Mucosa of rectum (tissue), 2 donors: ENCODE data around the gene U2SURP.
"Not testable (repeated sequence)": the region's sequence is repeated elsewhere in the genome, so short reads cannot be mapped to it uniquely, and the experiment has no call there.

Experiments
- H3K27ac ChIP-seq, 2 donors: one replicate each; pipeline ENCODE4 v1.7.0; 2013; ENCODE audit warnings: inconsistent platforms in 2 of 2, low read depth in 2 of 2, low read length in 2 of 2
- H3K27me3 ChIP-seq, 2 donors: one replicate each; pipeline ENCODE4 v1.7.0; 2013; ENCODE audit warnings: low read length in 2 of 2; ENCODE audit not compliant: control insufficient read depth in 2 of 2, insufficient read depth in 2 of 2
- H3K36me3 ChIP-seq, 2 donors: one replicate each; pipeline ENCODE4 v1.7.0; 2013; ENCODE audit warnings: low read length in 2 of 2; ENCODE audit not compliant: control insufficient read depth in 2 of 2, insufficient read depth in 2 of 2
- H3K4me1 ChIP-seq, 2 donors: one replicate each; pipeline ENCODE4 v1.7.0; 2013; ENCODE audit warnings: low read length in 2 of 2, mild to moderate bottlenecking in 1 of 2; ENCODE audit not compliant: control insufficient read depth in 2 of 2, insufficient read depth in 2 of 2
- H3K4me3 ChIP-seq, 2 donors: one replicate each; pipeline ENCODE4 v1.7.0; 2013; ENCODE audit warnings: low read length in 2 of 2
- H3K9ac ChIP-seq, 2 donors: one replicate each; pipeline ENCODE4 v1.7.0; 2013; ENCODE audit warnings: low read length in 2 of 2, low read depth in 1 of 2, mild to moderate bottlenecking in 1 of 2
- H3K9me3 ChIP-seq, 2 donors: one replicate each; pipeline ENCODE4 v1.7.0; 2013; ENCODE audit warnings: low read length in 2 of 2; ENCODE audit not compliant: control insufficient read depth in 2 of 2
- donor health status: healthy.
- donor health status: Normal muscosa, but diverticular disease.

Gene U2SURP

DNA sequence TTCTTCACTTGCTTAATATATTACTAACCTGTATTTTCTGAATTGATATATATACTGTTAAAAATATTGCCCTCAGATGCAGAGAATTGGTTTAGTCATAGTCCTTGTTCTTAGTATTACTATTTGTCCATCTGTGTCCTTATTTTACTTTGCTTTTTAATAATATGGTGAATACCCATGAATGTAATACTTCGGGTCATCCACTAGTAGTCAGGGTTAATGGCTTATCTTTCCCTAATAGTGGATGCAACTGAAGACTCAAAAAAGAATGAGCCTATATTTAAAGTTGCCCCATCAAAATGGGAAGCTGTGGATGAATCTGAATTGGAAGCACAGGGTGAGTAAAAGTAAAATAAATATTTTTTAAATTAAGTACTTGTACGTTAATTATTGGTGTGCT lies 36.5 kb downstream of the U2SURP start:
- H3K27ac ChIP-seq, result no peak overlapping the region
- no peaks in the 10 kb centered on the region for H3K27me3 ChIP-seq
- no peak overlapping the region for H3K9ac ChIP-seq
- H3K4me1 ChIP-seq, result no peaks in the 10 kb centered on the region
- peaks cover 35 to 39% of the 10 kb centered on the region in 2 donors for H3K36me3 ChIP-seq
- H3K9me3 ChIP-seq, result no peaks in the 10 kb centered on the region
- no peak overlapping the region for H3K4me3 ChIP-seq

DNA sequence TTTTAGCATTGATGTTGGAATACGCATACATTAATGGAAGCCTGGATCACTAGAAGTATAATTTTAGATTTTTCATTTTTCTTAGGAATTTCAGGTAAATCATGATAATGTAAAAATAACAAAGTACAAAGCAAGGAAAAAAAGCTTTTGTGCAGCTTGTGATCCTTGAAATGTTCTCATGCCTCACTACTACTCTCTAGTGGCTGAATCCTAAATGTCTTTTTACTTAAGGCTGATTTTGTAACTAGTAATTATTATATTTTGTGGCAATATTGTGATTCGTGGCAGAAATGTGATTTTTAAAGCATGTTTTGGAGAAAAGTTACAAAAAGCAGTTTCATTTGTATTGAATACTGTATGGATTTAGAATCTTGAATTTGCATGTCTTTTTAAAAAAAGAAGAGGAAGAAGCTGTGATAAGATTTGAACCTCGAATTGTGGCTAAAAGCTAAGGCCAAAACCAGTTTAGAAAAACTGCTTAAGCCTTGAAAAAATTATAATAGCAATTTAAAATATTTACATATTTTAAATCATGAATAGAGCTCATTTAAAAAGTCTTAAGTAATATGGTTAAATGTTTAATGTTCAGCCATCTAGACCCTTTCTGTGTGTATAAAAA lies 39.0 kb downstream of the U2SURP start:
- H3K27me3 ChIP-seq, result no peaks in the 10 kb centered on the region
- H3K9me3 ChIP-seq, result no peaks in the 10 kb centered on the region
- no peak overlapping the region for H3K9ac ChIP-seq
- no peak overlapping the region for H3K27ac ChIP-seq
- no peaks in the 10 kb centered on the region for H3K4me1 ChIP-seq
- no peak overlapping the region for H3K4me3 ChIP-seq
- peaks cover 42 to 43% of the 10 kb centered on the region in 2 donors for H3K36me3 ChIP-seq

GRCh38 chr3:143041903-143042302 lies 40.5 kb downstream of the U2SURP start:
- H3K4me3 ChIP-seq, result no peak overlapping the region
- no peak overlapping the region for H3K9ac ChIP-seq
- H3K4me1 ChIP-seq, result no peaks in the 10 kb centered on the region
- no peaks in the 10 kb centered on the region for H3K9me3 ChIP-seq
- H3K27ac ChIP-seq, result no peak overlapping the region
- peaks cover 39 to 41% of the 10 kb centered on the region in 2 donors for H3K36me3 ChIP-seq
- H3K27me3 ChIP-seq, result no peaks in the 10 kb centered on the region

DNA sequence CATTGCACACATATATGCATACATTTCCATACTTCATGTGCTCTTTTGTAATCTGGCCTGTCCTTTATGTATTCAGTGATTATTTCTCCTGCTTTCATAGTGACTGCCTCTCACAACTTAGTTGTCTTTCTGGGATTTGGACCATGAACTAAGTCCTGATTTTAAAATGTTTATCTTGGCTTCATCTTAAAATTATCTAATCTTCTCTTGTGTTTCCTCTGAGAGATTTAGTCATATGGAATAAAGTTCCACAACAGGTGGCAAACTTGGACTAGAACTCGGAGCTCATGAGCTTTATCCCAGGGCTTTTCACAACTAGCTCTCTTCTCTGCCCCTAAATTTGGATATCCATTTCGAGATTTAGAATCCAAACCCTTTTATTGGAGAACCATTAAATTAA lies 44.3 kb downstream of the U2SURP start:
- no peaks in the 10 kb centered on the region for H3K27me3 ChIP-seq
- H3K9ac ChIP-seq, result no peak overlapping the region
- H3K27ac ChIP-seq, result no peak overlapping the region
- peaks cover 27 to 29% of the 10 kb centered on the region in 2 donors for H3K36me3 ChIP-seq
- no peak overlapping the region for H3K4me3 ChIP-seq
- no peaks in the 10 kb centered on the region for H3K9me3 ChIP-seq
- no peaks in the 10 kb centered on the region for H3K4me1 ChIP-seq

GRCh38 chr3:143046075-143046474 lies 44.7 kb downstream of the U2SURP start:
- H3K9ac ChIP-seq, H3K27me3 ChIP-seq, H3K9me3 ChIP-seq, H3K27ac ChIP-seq, H3K4me1 ChIP-seq, H3K4me3 ChIP-seq: not testable (repeated sequence)
- H3K36me3 ChIP-seq, result peaks cover 30 to 33% of the 10 kb centered on the region in 2 donors

DNA sequence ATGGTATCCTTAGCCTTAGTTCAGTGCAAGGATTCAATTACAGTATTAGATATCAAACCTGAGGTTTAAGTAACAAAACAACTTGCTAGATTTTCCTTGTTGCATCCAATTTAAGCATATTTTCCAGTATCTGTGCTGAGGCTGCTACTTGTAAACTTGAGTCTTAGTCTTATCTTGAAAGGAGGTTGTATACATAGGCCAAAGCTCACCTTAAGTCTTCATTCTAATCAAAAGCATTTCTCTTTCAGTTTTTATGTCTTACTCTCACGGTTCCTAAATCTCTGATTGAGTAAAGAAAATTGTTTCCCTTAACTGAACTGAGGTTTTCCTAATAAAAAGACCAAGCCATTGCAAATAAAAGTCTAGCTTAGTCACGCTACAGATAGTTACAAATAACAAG lies 52.6 kb downstream of the U2SURP start:
- Histone ChIP-seq H3K36me3 (peaks cover 44 to 59% of the 10 kb centered on the region in 2 donors), H3K9ac (no peak overlapping the region), H3K27ac (no peak overlapping the region), H3K27me3 (no peaks in the 10 kb centered on the region), H3K4me1 (no peaks in the 10 kb centered on the region), H3K9me3 (no peaks in the 10 kb centered on the region), H3K4me3 (no peak overlapping the region)

GRCh38 chr3:143056372-143056771 lies 55.0 kb downstream of the U2SURP start:
- Histone ChIP-seq H3K27me3 (no peaks in the 10 kb centered on the region), H3K4me3 (no peak overlapping the region), H3K27ac (no peak overlapping the region), H3K9ac (no peak overlapping the region), H3K9me3 (no peaks in the 10 kb centered on the region), H3K4me1 (no peaks in the 10 kb centered on the region), H3K36me3 (peaks cover 33 to 45% of the 10 kb centered on the region in 2 donors)

GRCh38 chr3:143060906-143061305 lies 59.5 kb downstream of the U2SURP start:
- Histone ChIP-seq H3K9me3 (no peaks in the 10 kb centered on the region), H3K9ac (no peak overlapping the region), H3K4me1 (no peaks in the 10 kb centered on the region), H3K27me3 (no peaks in the 10 kb centered on the region), H3K36me3 (peaks cover 5 to 10% of the 10 kb centered on the region in 2 donors), H3K27ac (no peak overlapping the region), H3K4me3 (no peak overlapping the region)

DNA sequence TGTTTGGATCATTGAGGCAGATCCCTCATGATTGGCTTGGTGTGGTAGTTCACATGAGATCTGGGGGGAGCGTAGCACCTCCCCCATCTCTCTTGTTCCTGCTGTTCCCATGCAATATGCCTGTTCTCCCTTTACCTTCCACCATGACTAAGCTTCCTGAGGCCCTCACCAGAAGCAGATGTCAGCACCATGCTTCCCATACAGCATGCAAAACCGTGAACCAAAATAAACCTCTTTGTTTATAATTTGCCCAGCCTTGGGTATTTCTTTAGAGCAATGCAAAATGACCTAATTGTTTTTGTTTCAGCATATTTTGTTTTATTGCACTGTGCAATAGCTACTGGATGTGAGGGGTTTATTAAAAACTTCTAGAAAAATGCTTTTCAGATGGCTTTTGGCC lies 61.6 kb downstream of the U2SURP start:
- H3K9ac ChIP-seq, result no peak overlapping the region
- H3K4me3 ChIP-seq, result no peak overlapping the region
- no peaks in the 10 kb centered on the region for H3K4me1 ChIP-seq
- H3K9me3 ChIP-seq, result no peaks in the 10 kb centered on the region
- no peaks in the 10 kb centered on the region for H3K36me3 ChIP-seq
- H3K27ac ChIP-seq, result no peak overlapping the region
- no peaks in the 10 kb centered on the region for H3K27me3 ChIP-seq

GRCh38 chr3:143064777-143065176 lies 63.4 kb downstream of the U2SURP start:
- no peak overlapping the region for H3K9ac ChIP-seq
- no peaks in the 10 kb centered on the region for H3K9me3 ChIP-seq
- no peaks in the 10 kb centered on the region for H3K4me1 ChIP-seq
- no peak overlapping the region for H3K4me3 ChIP-seq
- no peaks in the 10 kb centered on the region for H3K36me3 ChIP-seq
- H3K27ac ChIP-seq, result no peak overlapping the region
- H3K27me3 ChIP-seq, result no peaks in the 10 kb centered on the region

GRCh38 chr3:143065364-143065763 lies 64.0 kb downstream of the U2SURP start:
- H3K9ac ChIP-seq, result no peak overlapping the region
- no peaks in the 10 kb centered on the region for H3K9me3 ChIP-seq
- H3K4me3 ChIP-seq, result no peak overlapping the region
- no peaks in the 10 kb centered on the region for H3K27me3 ChIP-seq
- no peaks in the 10 kb centered on the region for H3K36me3 ChIP-seq
- H3K4me1 ChIP-seq, result no peaks in the 10 kb centered on the region
- no peak overlapping the region for H3K27ac ChIP-seq
